ENCODE data around the gene SP5. TPM values are rescaled to one million over a fixed set of nuclear protein-coding genes. Genes with fewer than 3 reads are reported as not detected.
A peak's percentile ranks its signal among the peaks of the same experiment; 100 is the strongest.

Gene SP5
- total RNA-seq, 1 donor from 2014 or later: 2.5 TPM

- H3K27ac ChIP-seq: no peak overlapping the region
- TF ChIP-seq CTCF (IDR thresholded peaks at IDR 0.05): no peak
Observed at GRCh38 chr2:170761572-170761971, 46.4 kb downstream of the SP5 start.

GRCh38 chr2:170762760-170763159 lies 47.6 kb downstream of the SP5 start:
- no peak overlapping the region for H3K27ac ChIP-seq
- no peak for ATAC-seq
- no peak for DNase-seq
- no peak for TF ChIP-seq CTCF (IDR thresholded peaks at IDR 0.05)
- no peaks in the 10 kb centered on the region for H3K9me3 ChIP-seq
- no peaks in the 10 kb centered on the region for H3K36me3 ChIP-seq
- H3K4me3 ChIP-seq: no peak overlapping the region
- no peaks in the 10 kb centered on the region for H3K27me3 ChIP-seq
- intact Hi-C loops (cut with DNase I): no loop called here
- H3K4me1 ChIP-seq: no peaks in the 10 kb centered on the region

More at GRCh38 chr2:170761572-170761971, 46.4 kb downstream of the SP5 start:
- Histone ChIP-seq H3K4me1 (no peaks in the 10 kb centered on the region), H3K36me3 (no peaks in the 10 kb centered on the region), H3K4me3 (no peak overlapping the region), H3K9me3 (no peaks in the 10 kb centered on the region), H3K27me3 (no peaks in the 10 kb centered on the region)
- DNase-seq (no peak), ATAC-seq (no peak)
- intact Hi-C loops (cut with DNase I): no loop called here

DNA sequence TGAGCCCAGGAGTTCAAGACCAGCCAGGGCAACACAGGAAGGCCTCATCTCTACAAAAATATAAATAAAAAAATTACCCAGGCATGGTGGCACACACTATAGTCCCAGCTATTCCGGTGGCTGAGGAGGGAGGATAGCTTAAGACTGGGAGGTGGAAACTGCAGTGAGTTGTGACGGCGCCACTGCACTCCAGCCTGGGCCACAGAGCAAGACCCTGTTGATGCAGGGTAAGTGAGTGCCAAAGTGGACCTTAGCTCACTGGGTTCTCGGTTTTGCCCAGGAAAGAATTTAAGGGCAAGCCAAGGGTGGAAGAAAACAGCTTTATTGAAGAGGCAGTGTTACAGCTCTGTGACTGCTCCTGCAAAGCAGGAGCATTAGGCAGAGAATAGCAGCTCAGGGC lies 48.1 kb downstream of the SP5 start:
- DNase-seq (no peak), ATAC-seq (no peak)
- Histone ChIP-seq H3K27me3 (no peaks in the 10 kb centered on the region), H3K9me3 (no peaks in the 10 kb centered on the region), H3K4me3 (no peak overlapping the region), H3K36me3 (no peaks in the 10 kb centered on the region), H3K27ac (no peak overlapping the region), H3K4me1 (no peaks in the 10 kb centered on the region)
- intact Hi-C loops (cut with DNase I): no loop called here
- TF ChIP-seq CTCF (IDR thresholded peaks at IDR 0.05): no peak

- intact Hi-C loops (cut with DNase I): no loop called here
- DNase-seq (no peak), ATAC-seq (no peak)
- no peak for TF ChIP-seq CTCF (IDR thresholded peaks at IDR 0.05)
- no peaks in the 10 kb centered on the region for H3K9me3 ChIP-seq
- H3K4me1 ChIP-seq: no peaks in the 10 kb centered on the region
- H3K4me3 ChIP-seq: no peak overlapping the region
- no peak overlapping the region for H3K27ac ChIP-seq
- no peaks in the 10 kb centered on the region for H3K27me3 ChIP-seq
- no peaks in the 10 kb centered on the region for H3K36me3 ChIP-seq
Observed at GRCh38 chr2:170764880-170765261, 49.7 kb downstream of the SP5 start.

DNA sequence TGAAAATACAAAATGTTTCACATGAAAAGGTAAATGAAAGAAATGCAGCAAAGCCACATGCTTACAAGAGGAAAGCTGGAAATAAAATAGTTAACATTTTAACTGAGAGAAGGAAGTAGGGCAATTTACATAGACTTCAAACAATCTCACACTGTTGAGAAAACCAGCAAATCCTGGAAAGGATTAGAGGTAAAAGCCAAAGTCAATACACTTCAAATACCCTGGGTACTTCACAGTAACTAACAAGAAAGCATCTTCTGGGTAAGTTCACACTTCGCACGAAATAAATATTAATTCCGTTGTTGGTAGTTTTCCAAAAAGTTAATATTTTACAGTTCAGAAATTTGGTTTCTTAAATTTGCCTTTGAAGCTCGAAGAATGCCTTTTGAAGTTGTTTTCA lies 51.6 kb downstream of the SP5 start:
- H3K27ac ChIP-seq: peak overlapping the region; percentile 17
- intact Hi-C loops (cut with DNase I): no loop called here
- DNase-seq: no peak

More for the DNA sequence above, 51.6 kb downstream of the SP5 start:
- peaks cover 5% of the 10 kb centered on the region for H3K4me1 ChIP-seq
- no peak overlapping the region for H3K4me3 ChIP-seq
- no peaks in the 10 kb centered on the region for H3K36me3 ChIP-seq
- H3K27me3 ChIP-seq: no peaks in the 10 kb centered on the region
- peak; percentile 7 for ATAC-seq
- no peaks in the 10 kb centered on the region for H3K9me3 ChIP-seq
- no peak for TF ChIP-seq CTCF (IDR thresholded peaks at IDR 0.05)

Other genes with a start within 250 kb of the SP5 start
- gene ERICH2, start 55.0 kb downstream of the SP5 start, total RNA-seq: 5.6 TPM
- gene GAD1, start 101.5 kb downstream of the SP5 start, total RNA-seq: not detected
- 69.7 TPM for gene GORASP2, start 213.9 kb downstream of the SP5 start, total RNA-seq